ENCODE results near the gene ZDHHC11B.

DNA sequence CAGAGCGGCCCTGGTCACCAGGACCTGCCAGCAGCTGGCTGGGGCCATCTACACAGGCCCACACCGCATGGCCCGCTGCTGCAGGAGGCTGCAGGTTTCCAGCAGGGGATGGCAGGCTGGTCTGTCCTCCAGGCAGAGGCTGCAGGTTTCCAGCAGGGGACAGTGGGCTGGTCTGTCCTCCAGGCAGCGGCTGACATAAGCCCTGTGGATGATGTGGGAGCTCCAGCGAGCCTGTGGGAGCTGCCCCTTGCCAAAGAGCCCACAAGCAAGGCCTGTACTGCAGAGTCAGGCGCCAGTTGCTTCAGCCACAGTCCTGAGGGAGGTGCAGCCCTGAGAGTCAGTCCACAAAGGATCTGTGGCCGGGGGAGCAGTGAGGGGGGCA lies 109.9 kb downstream of the ZDHHC11B start:
- TF ChIP-seq, protein P1, sequence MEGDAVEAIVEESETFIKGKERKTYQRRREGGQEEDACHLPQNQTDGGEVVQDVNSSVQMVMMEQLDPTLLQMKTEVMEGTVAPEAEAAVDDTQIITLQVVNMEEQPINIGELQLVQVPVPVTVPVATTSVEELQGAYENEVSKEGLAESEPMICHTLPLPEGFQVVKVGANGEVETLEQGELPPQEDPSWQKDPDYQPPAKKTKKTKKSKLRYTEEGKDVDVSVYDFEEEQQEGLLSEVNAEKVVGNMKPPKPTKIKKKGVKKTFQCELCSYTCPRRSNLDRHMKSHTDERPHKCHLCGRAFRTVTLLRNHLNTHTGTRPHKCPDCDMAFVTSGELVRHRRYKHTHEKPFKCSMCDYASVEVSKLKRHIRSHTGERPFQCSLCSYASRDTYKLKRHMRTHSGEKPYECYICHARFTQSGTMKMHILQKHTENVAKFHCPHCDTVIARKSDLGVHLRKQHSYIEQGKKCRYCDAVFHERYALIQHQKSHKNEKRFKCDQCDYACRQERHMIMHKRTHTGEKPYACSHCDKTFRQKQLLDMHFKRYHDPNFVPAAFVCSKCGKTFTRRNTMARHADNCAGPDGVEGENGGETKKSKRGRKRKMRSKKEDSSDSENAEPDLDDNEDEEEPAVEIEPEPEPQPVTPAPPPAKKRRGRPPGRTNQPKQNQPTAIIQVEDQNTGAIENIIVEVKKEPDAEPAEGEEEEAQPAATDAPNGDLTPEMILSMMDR (IDR thresholded peaks at IDR 0.05), result no peak
- TF ChIP-seq POLR2A (IDR thresholded peaks at IDR 0.05), result no peak
